Right lung (tissue), 5 donors: ENCODE results near the gene ACTR3C. TPM values are rescaled to one million over a fixed set of nuclear protein-coding genes. Genes with fewer than 3 reads are reported as not detected.

Experiments used
- DNase-seq, 2 donors: peaks; one replicate each; pipeline ENCODE4 v3.0.0-alpha.2; 2013
- polyA plus RNA-seq, 5 donors: library from polyadenylated mRNA; unstranded; fragments of 120-200 nt; gene quantifications; one replicate each; pipeline versions ENCODE4 v1.2.1 to v1.2.3, GENCODE V29; 2013; ENCODE audit warnings: inconsistent platforms in 1 of 5, low replicate concordance in 1 of 5; ENCODE audit not compliant: insufficient read length in 5 of 5, insufficient read depth in 1 of 5

The ACTR3C gene
- polyA plus RNA-seq, 5 donors = 4.0 to 9.4 (median 5.4) TPM

- DNase-seq = no peak
Measured at GRCh38 chr7:150337659-150338081, 14.3 kb upstream of the ACTR3C start.

GRCh38 chr7:150337179-150337578, 13.8 kb upstream of the ACTR3C start:
- DNase-seq = no peak

GRCh38 chr7:150336746-150337145, 13.4 kb upstream of the ACTR3C start:
- DNase-seq = no peak

GRCh38 chr7:150335774-150336112, 12.4 kb upstream of the ACTR3C start:
- no peak for DNase-seq

- peak; percentile 88 to 93 for DNase-seq
Measured at GRCh38 chr7:150335108-150335773, 11.9 kb upstream of the ACTR3C start.

- DNase-seq = no peak
Measured at GRCh38 chr7:150334108-150334507, 10.8 kb upstream of the ACTR3C start.

- DNase-seq = no peak
Measured at GRCh38 chr7:150333659-150334058, 10.3 kb upstream of the ACTR3C start.

GRCh38 chr7:150332852-150333635, 9.7 kb upstream of the ACTR3C start:
- no peak for DNase-seq

- DNase-seq = no peak
Measured at GRCh38 chr7:150330211-150330885, 7.0 kb upstream of the ACTR3C start.

GRCh38 chr7:150329331-150330120, 6.2 kb upstream of the ACTR3C start:
- DNase-seq = no peak

- DNase-seq = no peak
Measured at GRCh38 chr7:150327308-150327707, 4.0 kb upstream of the ACTR3C start.

- no peak for DNase-seq
Measured at GRCh38 chr7:150326657-150327268, 3.4 kb upstream of the ACTR3C start.

GRCh38 chr7:150325901-150326300, 2.6 kb upstream of the ACTR3C start:
- DNase-seq = no peak

GRCh38 chr7:150325110-150325611, 1.8 kb upstream of the ACTR3C start:
- peak in 1 of 2 donors; percentile 75 for DNase-seq

GRCh38 chr7:150324373-150324961, 1.1 kb upstream of the ACTR3C start:
- no peak for DNase-seq

- DNase-seq = peak in 1 of 2 donors; percentile 23
Measured at GRCh38 chr7:150323682-150324372, 482 bp upstream of the ACTR3C start.

GRCh38 chr7:150322114-150322832, 1.1 kb downstream of the ACTR3C start:
- DNase-seq = no peak

- DNase-seq = no peak
Measured at GRCh38 chr7:150321788-150322113, 1.6 kb downstream of the ACTR3C start.

GRCh38 chr7:150317748-150318444, 5.4 kb downstream of the ACTR3C start:
- DNase-seq = no peak
